GM21576 (cell line): ENCODE measurements around the gene LRRC32.
"Not testable (repeated sequence)": the region's sequence is repeated elsewhere in the genome, so short reads cannot be mapped to it uniquely, and the experiment has no call there.

Experiments used
- ATAC-seq: cut with Tn5 transposase; IDR thresholded peaks from one replicate; pipeline ENCODE4 v1.9.1; 2021; ENCODE audit warnings: mild to moderate bottlenecking, moderate library complexity; ENCODE audit not compliant: unreplicated experiment

LRRC32 gene

DNA sequence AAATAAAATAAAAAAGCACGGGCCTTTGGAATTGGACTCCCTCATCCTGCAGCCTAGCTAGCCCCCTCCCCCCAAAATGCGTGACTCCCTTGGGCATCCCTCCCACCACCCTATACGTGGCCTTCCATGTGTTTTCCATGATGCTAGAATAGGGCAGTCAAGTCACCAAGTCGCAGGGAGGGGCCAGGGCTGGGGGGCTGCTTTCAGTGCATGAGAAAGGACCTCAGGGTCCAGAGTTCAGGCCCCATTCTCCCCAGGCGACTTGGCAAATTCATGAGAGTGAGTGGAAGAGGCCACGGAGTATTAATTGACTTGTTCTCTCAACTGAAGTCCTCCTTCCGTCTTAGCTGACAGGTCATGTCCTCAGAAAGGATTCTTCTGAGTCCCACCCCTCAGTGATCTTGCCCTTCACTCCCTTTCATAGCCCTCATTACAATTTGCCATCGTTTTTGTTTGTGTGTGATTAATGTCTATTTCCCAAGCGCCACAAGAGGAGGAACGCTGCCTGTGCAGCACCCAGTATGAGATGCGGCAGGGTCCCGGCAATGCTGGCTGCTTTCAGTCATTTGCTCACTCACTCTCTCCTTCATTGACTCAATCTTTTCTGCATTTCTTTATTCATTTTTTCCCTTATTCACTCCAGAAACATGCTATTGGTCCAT is 17.4 kb downstream of the LRRC32 start:
- ATAC-seq = no peak

- ATAC-seq = no peak
Observed at GRCh38 chr11:76649851-76650372, 20.6 kb downstream of the LRRC32 start.

GRCh38 chr11:76649011-76649410 is 21.5 kb downstream of the LRRC32 start:
- no peak for ATAC-seq

DNA sequence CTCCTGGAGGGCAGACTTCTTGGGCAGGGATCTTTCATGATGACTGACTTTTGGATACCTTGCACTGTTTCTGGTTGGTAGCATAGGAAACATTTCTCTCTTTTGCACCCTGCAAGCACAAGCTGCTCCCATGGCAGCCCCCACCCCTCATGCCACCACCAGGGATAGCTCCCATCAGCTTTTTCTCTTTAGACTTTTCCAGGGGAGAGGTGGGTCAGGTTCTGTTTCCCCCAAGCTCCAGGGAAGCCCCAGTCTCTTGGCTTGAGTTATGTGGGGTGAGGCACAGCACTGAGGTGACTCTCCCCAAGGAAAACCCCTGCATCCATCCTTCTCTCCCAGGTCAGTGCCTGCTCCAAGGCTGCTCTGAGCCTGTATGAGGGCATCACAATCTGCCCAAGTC is 22.5 kb downstream of the LRRC32 start:
- ATAC-seq = no peak

GRCh38 chr11:76646882-76647534 is 23.5 kb downstream of the LRRC32 start:
- no peak for ATAC-seq

DNA sequence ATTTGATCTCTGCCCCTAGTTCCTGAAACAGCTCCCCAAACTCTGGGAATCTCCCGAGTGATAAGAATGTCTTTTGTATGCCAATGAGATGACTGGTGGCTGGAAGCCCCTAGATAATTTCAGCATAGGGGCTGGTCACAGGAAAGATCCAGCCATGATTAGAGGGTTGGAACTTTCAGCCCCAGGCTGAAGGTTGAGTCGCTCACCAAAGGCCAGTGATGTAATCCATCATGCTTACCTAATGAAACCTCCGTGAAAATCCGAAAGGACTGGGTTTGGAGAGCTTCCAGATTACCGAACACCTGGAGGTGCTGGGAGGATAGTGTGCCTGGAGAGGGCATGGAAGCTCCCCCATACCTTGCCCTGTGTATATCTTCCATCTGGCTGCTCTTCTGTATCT is 26.0 kb downstream of the LRRC32 start:
- ATAC-seq = no peak

DNA sequence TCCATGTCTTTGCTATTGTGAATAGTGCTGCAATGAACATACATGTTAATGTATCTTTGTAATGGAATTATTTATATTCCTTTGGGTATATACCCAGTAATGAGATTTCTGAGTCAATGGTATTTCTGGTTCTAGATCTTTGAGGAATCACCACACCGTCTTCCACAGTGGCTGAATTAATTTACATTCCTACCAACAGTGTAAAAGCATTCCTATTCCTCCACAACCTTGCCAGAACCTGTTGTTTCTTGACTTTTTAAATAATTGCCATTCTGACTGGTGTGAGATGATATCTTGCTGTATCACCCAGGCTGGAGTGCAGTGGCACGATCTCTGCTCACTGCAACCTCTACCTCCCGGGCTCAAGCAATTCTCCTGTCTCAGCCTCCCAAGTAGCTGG is 26.8 kb downstream of the LRRC32 start:
- ATAC-seq = not testable (repeated sequence)

DNA sequence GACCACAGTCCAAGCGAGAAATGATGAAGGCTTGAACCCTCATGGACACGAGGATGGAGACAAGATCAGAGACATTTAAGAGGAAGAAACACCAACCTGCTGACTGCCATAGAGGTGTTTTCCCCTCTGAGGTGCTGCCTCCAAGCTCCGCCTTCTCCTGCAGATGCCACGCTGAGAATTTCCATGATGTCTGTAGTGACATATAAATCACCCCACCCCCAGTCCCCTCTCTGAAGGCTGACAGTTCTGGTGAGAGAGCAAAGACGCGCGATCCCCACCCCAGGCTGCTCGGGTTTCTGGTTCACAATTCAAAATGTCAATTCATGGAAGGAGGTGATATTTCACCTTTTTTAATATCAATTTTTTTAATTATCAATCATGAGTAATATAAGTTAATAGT is 28.2 kb downstream of the LRRC32 start:
- no peak for ATAC-seq

GRCh38 chr11:76641905-76642304 is 28.6 kb downstream of the LRRC32 start:
- ATAC-seq = no peak

DNA sequence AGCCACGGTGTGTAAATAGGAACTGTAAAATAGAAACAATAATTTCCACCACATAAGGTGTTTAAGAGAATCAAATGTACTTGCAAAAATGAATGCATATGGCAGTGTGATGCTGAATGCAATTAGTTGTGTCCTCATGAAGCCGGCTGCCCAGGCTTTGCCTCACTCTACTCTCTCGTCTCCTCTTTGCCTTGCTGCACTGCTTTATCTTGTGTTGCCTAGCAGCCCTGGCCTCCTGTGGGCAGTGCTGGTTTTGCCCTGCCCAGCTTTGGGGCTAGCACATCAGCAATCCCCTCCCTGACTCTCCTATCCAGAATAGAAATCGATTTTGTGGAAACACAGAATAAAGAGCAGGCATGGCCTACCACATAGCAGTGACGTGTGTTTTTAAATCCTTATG is 30.0 kb downstream of the LRRC32 start:
- ATAC-seq = no peak

DNA sequence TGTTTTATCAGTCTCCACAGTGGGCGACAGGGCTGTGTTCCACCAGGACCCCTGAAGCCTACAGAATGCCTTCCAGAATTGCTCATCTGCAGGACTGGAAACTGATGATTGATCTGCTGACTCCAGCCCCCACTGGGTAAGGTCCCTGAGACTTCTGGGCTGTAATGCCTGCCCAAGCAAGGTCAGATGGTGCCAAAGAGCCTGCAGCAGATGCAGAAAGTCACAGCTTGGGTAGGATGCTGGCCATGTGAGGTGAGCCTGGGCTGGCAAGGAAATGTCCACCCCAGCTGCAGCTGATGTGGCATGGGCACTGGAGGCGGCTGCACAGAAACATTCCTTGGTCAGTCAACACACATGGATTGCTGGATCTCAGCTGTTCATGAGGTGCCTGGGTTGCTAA is 30.9 kb downstream of the LRRC32 start:
- no peak for ATAC-seq

DNA sequence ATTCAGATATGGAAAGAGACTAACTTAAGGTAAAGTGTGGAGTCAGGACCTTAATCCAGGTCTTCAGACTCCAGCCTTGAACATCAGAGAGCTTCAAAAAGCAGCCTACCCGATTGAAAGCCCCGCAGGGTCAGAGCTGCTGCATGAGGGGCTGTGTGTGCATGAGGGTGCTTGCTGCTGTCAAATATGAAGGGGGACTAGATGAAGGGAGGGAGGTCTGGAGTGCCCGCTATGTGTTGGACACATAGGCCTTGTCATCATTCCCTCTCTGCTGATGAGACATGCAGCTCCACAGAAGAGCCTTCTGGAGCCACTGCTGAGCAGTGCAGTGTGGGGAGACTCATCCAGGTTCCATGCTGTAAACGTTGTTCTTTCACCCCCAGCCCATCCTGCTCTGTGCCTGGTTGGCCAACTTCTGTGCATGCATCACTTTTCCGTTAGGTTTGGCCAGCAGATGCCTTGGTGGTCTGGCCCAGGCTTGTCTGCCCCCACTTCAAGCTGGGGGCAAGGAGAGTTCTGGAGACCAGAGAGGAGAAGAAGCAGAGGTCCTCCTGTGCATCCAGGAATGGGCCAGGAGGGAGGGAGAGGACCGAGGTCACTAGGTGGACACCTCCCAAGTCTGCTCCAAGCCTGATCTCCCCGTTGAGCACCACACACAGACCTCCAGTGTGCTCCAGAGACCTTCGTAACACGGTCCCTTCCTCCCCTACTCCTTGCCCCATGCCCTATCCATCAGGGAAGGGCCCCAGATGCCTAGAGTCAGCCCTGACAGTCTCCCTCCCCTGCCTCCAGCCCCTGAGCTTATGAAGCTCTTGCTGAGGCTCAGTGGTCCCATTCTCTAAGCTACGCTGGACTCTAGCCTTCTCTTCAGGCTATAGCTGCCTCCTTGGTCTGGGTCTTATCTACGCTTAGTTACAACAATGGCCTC is 32.0 kb downstream of the LRRC32 start:
- no peak for ATAC-seq

DNA sequence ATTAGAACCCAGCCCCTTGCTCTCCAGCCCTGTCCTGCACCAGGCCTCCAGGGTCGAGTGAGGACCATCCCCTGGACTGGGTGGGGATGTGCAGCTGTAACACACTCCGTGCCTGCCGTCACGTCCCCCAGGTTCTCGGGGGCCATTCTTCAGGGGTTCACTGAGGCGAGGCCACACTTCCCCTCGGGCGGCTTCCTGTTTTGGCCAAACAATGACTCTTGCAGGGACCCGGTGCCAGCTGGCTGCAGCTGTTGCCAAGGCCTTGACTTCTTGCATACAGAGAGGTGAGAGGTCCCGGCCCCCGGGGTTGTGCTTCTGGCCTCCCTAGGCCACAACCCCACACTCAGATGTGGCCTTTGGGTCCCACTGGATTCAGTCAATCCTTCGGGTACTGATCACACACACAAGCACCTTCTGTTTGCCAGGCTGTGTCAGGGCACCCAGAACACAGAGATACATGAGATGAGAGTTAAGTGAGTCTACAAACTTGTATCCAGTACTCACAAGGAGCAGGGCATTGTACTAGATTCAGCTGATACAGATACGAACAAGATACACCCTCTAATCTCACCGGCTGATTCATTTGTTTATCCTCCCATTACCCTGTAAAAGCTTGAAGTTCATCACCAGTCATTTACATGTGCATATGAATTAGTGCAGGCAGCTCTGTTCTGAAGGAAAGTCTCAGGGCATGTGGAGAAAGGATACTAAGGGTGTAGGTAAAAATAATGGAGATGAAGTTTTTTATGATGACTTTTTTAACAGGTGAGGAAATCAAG is 32.9 kb downstream of the LRRC32 start:
- peak; percentile 91 for ATAC-seq

- no peak for ATAC-seq
Observed at GRCh38 chr11:76636826-76637460, 33.6 kb downstream of the LRRC32 start.

DNA sequence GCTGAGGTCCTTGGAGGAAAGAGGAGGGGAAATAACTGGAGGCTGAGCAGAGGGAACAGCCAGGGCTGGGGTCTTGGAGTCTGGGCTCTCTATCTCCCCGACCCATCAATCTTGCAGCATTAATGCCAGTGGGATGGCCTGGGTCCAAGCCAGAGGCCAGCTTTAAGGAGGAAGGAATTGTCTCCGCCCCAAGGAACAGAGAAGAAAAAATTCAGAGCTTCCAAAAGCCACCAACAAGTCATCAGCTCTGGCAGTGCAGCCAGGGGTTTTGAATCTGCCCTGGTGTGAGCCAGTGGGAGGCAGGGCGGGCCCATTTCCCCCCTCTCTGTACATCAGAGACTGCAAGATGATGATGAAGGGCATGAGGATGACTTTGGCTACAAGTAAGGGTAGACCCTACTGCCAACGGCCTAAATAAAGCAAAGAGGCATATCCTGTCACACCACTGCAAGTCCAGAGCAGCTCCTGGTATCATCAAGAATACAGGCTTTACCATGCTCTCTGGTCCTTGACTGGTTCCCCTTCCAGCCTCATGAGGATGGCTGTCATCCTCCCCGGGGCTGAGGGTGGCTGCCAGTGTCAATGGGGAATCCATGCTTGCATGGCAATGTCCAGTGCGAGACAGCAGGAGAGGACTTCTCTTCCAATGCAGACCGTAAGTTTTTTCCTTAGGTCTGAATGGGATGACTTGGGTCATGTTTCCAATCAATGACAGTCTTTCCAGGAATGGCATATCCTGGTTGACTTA is 34.4 kb downstream of the LRRC32 start:
- ATAC-seq = no peak

DNA sequence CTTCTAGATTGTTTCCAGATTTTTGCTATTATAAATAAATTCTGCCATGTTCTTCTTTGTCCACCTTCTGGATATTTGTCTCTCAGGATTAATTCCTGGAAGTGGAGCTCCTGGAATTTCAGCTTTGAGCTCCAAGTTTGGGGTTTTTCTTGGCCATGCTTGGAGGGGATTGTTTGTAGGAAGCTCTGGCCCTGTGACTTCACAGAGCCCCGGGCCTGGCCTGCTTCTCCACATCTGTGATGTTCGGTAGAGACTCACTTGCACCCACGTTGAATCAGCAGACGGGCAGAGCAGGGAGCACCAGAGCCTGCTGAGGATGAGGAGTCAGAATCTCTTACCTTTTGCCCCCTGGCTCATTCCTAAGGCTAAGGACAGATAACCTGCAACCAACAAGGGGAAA is 35.7 kb downstream of the LRRC32 start:
- no peak for ATAC-seq

DNA sequence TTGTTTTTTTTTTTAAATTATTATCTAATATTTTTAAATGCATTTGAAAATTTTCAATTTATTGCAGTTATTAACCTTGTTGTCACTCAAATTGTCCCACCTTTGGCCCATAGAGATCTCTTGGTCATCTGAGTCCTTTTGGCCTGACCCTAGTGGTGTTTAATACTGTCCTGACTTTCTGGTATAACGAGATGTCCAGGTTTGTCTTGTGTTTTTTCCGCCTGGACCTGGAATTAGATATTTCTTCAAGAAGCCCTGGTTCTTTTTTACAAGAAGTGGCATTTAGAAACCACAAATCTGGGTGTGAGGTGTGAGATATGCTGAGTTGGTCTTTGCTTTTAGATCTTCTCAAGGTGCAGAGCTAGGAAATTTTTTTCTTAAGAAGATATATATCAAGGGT is 38.1 kb downstream of the LRRC32 start:
- ATAC-seq = no peak

- ATAC-seq = no peak
Observed at GRCh38 chr11:76631566-76632308, 38.8 kb downstream of the LRRC32 start.
